Upper lobe of left lung (tissue), 4 donors: ENCODE measurements around the gene ATCAY.

Source experiments
- EP300 ChIP-seq, 4 donors: sonication (generic); formaldehyde crosslinking; IDR thresholded peaks; one replicate each; pipeline ENCODE4 v1.5.1; 2017; ENCODE audit warnings: antibody characterized with exemption in 4 of 4, control low read depth in 2 of 4
- POLR2A ChIP-seq, 4 donors: fragments of 450-650 bp; IDR thresholded peaks; one replicate each; pipeline ENCODE4 v1.5.1; 2016 to 2017; ENCODE audit warnings: antibody characterized with exemption in 4 of 4, mild to moderate bottlenecking in 2 of 4
- POLR2AphosphoS5 ChIP-seq, 2 donors: sonication (generic); formaldehyde crosslinking; IDR thresholded peaks; one replicate each; pipeline ENCODE4 v1.5.1; 2017; ENCODE audit warnings: antibody characterized with exemption in 2 of 2
- TF ChIP-seq, protein P1 (sequence below), 6 experiments: fragments of 450-650 bp in 4 of 6; fragments of 200-600 bp in 2 of 6; sonication (generic) in 2 of 6; IDR thresholded peaks; one replicate each; pipeline ENCODE4 v1.5.1; 2016 to 2019; ENCODE audit warnings: antibody characterized with exemption in 6 of 6

DNA sequence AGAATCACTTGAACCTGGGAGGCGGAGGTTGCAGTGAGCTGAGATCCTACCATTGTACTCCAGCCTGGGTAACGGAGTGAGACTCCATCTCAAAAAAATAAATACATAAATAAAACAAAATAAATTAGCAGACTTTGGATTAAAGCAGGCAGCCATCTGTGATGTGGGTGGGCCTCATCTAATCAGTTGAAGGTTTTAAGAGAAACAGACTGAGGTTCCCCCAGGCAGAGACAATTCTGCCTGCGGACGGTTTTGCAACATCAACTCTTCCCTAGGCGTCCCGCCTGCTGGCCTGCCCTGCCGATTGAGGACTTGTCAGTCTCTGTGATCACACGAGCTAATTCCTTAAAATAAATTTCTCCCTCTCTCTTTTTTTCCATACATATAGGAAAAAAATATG, 23.7 kb downstream of the ATCAY start:
- TF ChIP-seq, protein P1, sequence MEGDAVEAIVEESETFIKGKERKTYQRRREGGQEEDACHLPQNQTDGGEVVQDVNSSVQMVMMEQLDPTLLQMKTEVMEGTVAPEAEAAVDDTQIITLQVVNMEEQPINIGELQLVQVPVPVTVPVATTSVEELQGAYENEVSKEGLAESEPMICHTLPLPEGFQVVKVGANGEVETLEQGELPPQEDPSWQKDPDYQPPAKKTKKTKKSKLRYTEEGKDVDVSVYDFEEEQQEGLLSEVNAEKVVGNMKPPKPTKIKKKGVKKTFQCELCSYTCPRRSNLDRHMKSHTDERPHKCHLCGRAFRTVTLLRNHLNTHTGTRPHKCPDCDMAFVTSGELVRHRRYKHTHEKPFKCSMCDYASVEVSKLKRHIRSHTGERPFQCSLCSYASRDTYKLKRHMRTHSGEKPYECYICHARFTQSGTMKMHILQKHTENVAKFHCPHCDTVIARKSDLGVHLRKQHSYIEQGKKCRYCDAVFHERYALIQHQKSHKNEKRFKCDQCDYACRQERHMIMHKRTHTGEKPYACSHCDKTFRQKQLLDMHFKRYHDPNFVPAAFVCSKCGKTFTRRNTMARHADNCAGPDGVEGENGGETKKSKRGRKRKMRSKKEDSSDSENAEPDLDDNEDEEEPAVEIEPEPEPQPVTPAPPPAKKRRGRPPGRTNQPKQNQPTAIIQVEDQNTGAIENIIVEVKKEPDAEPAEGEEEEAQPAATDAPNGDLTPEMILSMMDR (IDR thresholded peaks at IDR 0.05): no peak
- TF ChIP-seq POLR2A (IDR thresholded peaks at IDR 0.05) (no peak), POLR2AphosphoS5 (IDR thresholded peaks at IDR 0.05) (no peak), EP300 (IDR thresholded peaks at IDR 0.05) (no peak)
